Stimulated activated CD8-positive, alpha-beta memory T cell treated with anti-CD3 and anti-CD28 coated beads, Interleukin-12 subunit alpha, Interleukin-12 subunit beta, amount 100 ng/mL, for 1 hour (primary cell): ENCODE measurements around the gene SAMD14.

ENCODE experiments used
- DNase-seq: peaks from one replicate; pipeline ENCODE4 v3.0.0-alpha.2; 2020; ENCODE audit warnings: low read depth

The SAMD14 gene

GRCh38 chr17:50132104-50132794 lies 2.3 kb upstream of the SAMD14 start:
- no peak for DNase-seq

GRCh38 chr17:50130559-50131305 lies 772 bp upstream of the SAMD14 start:
- DNase-seq: no peak

- no peak for DNase-seq
These were observed 620 bp downstream of the SAMD14 start for GRCh38 chr17:50129353-50129727.

DNA sequence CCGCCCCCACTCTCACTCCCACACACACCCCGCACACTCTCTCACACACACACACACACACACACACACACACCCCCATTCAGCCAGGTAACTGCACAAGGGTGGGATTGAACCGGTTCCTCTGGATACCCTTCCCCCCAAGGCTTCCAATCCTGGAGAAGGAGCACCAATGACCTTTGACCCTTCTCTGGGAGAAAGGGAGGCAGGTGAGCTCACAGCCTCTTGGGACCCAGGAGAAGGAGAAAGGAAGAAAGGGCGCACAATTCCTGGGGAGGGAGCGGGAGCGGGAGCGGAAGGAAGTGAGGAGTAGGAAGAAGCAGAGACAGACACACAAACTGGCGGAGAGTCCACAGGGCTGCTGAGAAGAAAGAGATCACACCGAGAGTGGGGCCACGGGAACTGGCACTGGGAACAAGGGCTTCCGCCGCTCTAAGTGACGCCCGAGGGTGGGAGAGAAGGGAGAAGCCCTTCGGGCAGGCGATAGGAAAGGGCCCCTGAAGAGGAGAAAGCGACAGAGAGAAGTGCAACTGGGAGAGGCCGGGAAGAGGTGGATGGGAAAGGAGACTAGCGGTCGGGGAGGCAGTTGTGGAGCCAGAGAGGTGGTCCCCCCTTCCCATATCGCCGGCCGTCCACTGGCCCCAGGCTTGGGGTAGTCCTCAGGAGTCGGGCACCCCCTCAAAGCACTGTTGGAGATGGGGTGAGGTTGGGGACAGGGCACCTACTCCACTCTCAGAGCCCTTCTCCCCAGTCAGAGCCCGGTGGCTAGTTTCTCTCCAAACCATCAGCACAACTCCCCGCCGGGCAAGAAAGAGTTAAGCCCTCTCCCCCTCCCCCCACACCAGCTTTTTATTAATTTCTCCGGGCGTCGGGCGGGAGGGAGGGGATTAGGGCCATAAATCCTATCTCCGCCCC lies 1.3 kb downstream of the SAMD14 start:
- DNase-seq: no peak

GRCh38 chr17:50127697-50128361 lies 2.1 kb downstream of the SAMD14 start:
- no peak for DNase-seq

- DNase-seq: no peak
These were observed 4.5 kb downstream of the SAMD14 start for GRCh38 chr17:50125420-50125997.

- DNase-seq: no peak
These were observed 6.2 kb downstream of the SAMD14 start for GRCh38 chr17:50123649-50124349.

- no peak for DNase-seq
These were observed 7.0 kb downstream of the SAMD14 start for GRCh38 chr17:50122945-50123344.

DNA sequence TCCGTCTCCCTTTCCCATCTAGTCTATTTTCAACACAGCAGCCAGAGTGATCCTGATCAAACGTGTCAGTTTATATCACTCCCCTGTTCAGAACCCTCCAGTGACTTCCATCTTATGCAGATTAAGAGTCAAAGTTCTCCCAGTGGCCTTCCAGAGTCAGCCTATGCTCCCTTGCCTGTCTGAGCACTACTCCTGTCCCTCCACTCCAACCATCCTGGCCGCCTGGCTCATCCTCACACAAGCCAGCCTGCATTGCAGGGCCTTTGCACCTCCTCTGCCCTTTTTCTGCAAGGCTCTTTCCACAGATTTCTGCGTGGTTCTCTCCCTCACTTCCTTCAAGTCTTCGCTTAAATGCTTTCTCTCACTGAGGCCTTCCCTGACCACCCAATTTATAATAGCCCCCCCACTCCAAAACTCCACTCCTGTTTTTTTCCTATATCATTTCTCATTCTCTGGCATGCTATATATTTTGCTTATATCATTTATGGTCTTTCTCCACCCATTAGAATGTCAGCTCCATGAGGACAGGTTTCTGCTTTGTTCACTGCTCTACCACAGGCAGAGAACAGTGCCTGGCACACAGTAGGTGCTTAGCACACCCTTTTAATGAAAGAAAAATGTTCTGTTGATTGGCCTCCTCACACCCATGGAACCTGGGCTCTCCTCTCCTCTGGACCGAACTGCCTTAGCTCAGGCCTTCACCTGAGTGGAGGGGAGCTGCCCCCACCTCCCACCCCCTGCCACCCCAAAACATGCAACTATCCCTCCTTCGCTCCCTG lies 9.3 kb downstream of the SAMD14 start:
- DNase-seq: no peak

GRCh38 chr17:50118828-50119218 lies 11.1 kb downstream of the SAMD14 start:
- DNase-seq: no peak

DNA sequence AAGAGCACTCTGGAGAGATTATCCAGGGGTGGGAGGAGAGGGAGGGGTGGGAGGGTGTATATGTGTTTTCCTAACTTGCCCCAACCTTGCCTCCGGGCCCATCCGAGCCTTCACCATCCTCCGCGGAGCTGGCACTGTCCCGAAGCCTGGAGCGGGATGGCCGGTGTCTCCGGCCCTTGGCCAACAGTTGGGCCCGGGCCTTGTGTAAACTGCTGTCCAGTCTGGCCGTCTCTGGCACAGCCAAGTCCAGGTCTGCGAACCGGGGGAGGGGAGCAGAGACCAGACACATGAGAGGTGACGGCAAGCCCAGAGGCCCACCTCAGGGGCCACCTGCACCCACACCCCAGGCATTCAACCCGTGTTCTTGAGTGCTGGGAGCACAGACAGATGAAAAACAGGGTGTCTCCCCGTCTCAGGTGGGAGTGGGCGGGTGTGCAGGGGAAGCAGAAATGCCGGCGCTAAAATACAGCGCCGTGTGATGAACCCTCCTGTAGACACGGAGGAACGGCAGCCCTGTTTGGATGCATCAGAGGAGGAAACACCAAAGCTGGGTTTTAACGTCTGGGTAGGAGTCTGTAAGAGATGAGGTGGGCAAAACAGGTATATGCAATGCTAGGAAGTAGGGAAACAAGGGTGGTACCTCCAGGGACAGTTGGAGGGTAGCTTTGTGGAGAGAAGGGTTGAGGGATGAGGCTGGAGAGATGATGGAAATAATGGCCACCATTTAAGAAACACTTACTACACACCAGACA lies 11.7 kb downstream of the SAMD14 start:
- DNase-seq: no peak

DNA sequence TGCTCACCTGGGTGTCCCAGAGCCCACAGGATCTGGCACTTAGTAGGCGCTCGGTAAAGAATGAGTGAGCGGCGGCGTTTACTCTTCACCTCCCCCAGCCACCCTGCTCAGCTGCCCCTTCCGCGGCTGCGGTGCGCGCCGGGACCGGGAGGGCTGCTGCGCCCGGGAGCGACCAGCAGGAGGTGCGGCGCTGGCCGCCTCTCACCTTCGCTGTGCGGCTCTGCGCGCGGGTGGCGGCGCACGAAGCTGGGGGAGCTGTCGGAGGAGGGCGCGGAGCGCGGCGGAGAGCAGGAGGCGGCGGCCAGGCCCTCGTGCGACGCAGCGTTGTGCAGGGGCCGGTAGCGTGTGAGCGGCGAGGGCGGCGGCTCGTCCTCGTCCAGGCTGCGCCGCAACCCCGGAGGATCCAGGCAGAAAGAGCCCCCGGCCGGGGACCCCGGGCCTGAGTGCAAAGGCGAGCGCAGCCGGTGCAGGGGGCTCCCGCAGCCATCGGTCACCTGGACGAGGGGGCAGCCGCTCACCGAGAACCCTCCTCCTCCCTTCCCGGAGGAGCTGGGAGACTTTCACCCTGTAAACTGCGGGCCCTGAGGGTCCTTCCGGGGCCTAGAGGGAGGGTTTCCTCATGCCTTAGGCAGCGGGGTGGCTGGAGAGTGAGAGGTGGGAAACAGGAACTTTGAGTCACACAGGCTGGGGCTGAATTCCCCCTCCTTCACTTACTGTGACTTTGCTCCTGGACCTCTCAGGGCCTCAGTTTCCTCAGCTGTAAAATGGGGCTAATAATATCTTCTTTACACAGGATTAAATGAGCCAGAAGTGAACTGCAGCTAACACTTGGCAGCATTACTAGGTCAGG lies 12.5 kb downstream of the SAMD14 start:
- peak; percentile 44 for DNase-seq

DNA sequence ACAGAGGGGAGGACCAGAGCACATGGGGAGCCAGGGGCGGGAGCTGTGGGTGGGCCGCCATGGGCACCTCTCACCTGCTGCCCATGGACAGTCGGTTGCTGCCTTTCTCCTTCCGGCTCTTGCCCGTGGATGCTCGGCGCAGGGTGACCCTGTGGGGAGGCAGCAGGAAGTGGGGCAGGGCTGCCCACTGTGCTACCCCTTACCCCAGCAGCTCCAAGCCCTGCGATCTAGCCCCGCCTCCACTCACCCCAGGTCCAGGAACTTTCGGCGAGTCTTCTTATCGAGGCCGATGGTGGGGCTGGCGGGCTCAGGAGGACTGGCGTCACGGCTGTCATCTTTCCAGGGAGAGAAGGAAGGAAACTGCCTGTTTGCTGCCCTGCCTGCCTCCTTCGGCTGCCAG lies 14.2 kb downstream of the SAMD14 start:
- no peak for DNase-seq

DNA sequence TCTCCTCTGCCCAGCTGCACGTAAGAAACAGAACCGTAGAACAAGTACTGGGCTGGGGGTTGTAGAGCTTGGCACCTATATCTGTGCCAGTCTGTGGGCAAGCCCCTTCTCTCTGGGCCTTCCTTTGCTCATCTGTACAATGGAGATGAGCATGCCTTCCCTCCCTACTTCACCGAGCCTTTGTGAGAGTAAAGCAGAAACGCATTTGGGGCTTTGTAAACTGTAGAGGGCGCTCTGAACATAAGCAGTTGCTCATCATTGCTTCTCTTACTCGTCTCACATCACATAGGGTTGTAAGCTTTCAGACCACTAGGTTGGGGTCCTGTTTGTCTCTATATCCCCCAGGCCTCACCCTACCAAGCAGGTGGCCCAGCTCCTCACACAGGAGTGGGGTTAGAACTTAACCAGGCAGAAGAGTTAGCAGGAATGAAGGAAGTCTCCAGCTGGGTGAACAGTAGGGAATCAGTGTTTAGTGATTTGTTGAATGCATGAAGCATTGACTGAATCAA lies 15.1 kb downstream of the SAMD14 start:
- no peak for DNase-seq

DNA sequence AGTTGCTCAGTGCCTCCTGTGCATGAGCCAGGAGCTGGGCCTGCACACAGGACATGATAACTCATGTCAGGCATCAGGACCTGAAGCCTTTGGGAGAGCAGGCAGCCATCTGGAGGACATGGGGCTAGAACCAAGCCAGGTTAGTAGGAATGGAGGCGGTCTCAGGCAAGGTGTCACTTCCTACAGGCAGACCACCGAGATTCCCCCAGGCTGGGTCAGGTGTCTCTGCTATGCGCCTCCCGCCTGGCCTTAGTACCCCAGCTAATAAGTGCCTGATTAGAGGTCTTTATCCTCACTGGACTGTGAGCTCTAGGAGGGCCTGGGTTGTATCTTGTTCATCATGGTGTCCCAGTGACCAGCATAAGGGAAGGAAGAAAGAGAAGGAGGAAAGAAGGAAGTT lies 15.6 kb downstream of the SAMD14 start:
- no peak for DNase-seq

- no peak for DNase-seq
These were observed 16.2 kb downstream of the SAMD14 start for GRCh38 chr17:50113624-50114320.

- DNase-seq: no peak
These were observed 17.3 kb downstream of the SAMD14 start for GRCh38 chr17:50112694-50113093.
